ENCODE measurements around the gene TOP1.

DNA sequence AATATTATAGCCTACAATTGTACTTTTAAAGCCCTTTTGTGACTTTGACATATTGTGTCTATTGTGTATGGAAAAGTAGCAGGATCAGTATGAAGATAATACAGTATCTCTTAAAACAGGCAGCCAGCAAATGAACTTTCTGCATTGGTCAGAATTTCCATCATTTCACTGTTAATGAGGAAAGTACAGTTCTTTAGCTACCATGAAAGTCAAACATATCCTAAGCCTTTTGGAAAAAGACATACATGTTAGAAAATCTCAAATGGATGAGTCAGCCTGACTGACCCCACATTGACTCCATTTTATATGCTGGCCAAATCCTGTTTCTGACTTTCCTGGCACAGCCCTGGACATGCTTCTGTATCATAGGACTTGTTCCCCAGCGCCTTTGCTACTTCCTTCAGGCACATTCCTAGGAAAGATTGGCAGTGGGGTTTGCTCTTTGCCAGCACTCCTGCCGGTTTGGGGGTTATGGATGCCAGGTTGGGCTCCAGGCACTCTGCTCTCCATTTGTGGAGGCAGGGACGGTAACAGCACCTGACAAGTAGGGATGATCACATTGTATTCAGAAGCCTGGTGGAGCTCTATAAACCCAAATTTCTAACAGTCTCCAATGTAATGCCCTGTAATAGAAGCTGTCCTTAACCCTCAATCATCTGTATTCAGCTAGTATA, 43.7 kb downstream of the TOP1 start:
- TF ChIP-seq CTCF (IDR thresholded peaks at IDR 0.05 in 4 of 5, conservative IDR thresholded peaks at IDR 0.05 in 1 of 5) = no peak
- no peak for TF ChIP-seq POLR2A (IDR thresholded peaks at IDR 0.05)
